Ovary (tissue), 9 donors: ENCODE measurements around the gene JAG2. TPM values are rescaled to one million over a fixed set of nuclear protein-coding genes. Genes with fewer than 3 reads are reported as not detected.

Experiments
- DNase-seq, 5 donors: peaks; one replicate each; pipeline ENCODE4 v3.0.0-alpha.2; 2019 to 2020
- H3K27ac ChIP-seq, 2 donors: fragments of 200-600 bp; one replicate each; pipeline versions ENCODE4 v1.5.1 to v1.8.0; 2019 to 2022
- H3K27me3 ChIP-seq: fragments of 200-600 bp; one replicate; pipeline ENCODE4 v1.8.0; 2022
- H3K36me3 ChIP-seq: fragments of 200-600 bp; sonication (generic); one replicate; pipeline ENCODE4 v1.5.1; 2019
- H3K4me1 ChIP-seq: one replicate; pipeline ENCODE4 v1.8.1; 2013; ENCODE audit warnings: mild to moderate bottlenecking, moderate library complexity; ENCODE audit not compliant: insufficient read depth
- H3K4me3 ChIP-seq: fragments of 200-600 bp; sonication (generic); one replicate; pipeline ENCODE4 v1.5.1; 2017
- H3K9me3 ChIP-seq, 2 donors: fragments of 200-600 bp in 1 of 2; sonication (generic) in 1 of 2; one replicate each; pipeline versions ENCODE4 v1.5.1 to v1.8.1; 2013 to 2019; ENCODE audit warnings: mild to moderate bottlenecking in 1 of 2, moderate library complexity in 1 of 2
- CTCF ChIP-seq, 3 donors: fragments of 450-650 bp in 2 of 3; fragments of 200-600 bp in 1 of 3; IDR thresholded peaks; one replicate each; pipeline versions ENCODE4 v1.5.1 to v1.8.0; 2016 to 2022; ENCODE audit warnings: antibody characterized with exemption in 3 of 3, mild to moderate bottlenecking in 1 of 3
- EP300 ChIP-seq: sonication (generic); formaldehyde crosslinking; IDR thresholded peaks from one replicate; pipeline ENCODE4 v1.6.1; 2017; ENCODE audit warnings: antibody characterized with exemption
- POLR2A ChIP-seq: fragments of 450-650 bp; IDR thresholded peaks from one replicate; pipeline ENCODE4 v1.6.1; 2017; ENCODE audit warnings: antibody characterized with exemption, mild to moderate bottlenecking, moderate library complexity
- WGBS, 3 donors: extraction: QIAGEN DNeasy Blood & Tissue Kit in 1 of 3; methylation state at CpG; one replicate each; pipeline versions ENCODE4 v1.1.5 to v1.1.7; 2013 to 2017; 5-methylcytosine and 5-hydroxymethylcytosine counted together
- intact Hi-C, 4 donors: fragments of 100-400 bp; cut with DNase I; formaldehyde crosslinking; loops; one replicate each; pipeline versions ENCODE4 v1.11.0 to v1.15.1; 2022 to 2023
- polyA plus RNA-seq, 2 donors: library from polyadenylated mRNA; stranded (reverse); fragments of 200-250 nt in 1 of 2; fragments of 350-450 nt in 1 of 2; fragmentation: Illumina TruSeq in 1 of 2; extraction: RNeasy Lipid Tissue Mini Kit (QIAGEN cat#74804) in 1 of 2; gene quantifications; one replicate each; pipeline ENCODE4 v1.2.3, GENCODE V29; 2013 to 2014
- total RNA-seq, 7 donors: library from RNA; depleted of rRNA in 2 of 7; stranded (reverse); fragments of >200 nt in 2 of 7; fragmentation: NEBNext Ultra II Directional in 3 of 7; extraction: Animal tissue kit (Norgen Biotek cat#: 25700) in 3 of 7; gene quantifications; one replicate each; pipeline versions ENCODE4 v1.1.0 to v1.2.4, GENCODE V29; 2016 to 2023
- donor health status: DM: no; HTN: no; CAD: no; lungs with moderate emphysema.
- donor health status: DM: no; HTN: no; CAD: no.
- donor health status: Bipolar disorder and iron deficiency.
- donor health status: DM: yes; HTN: yes; CAD: no.
- donor health status: DM: no; HTN: no; CAD: no.
- donor health status: DM: yes; HTN: yes; CAD: no.

The JAG2 gene
- total and polyA plus RNA-seq, 9 donors, result 0.78 to 10.2 (median 6.5) TPM

DNA sequence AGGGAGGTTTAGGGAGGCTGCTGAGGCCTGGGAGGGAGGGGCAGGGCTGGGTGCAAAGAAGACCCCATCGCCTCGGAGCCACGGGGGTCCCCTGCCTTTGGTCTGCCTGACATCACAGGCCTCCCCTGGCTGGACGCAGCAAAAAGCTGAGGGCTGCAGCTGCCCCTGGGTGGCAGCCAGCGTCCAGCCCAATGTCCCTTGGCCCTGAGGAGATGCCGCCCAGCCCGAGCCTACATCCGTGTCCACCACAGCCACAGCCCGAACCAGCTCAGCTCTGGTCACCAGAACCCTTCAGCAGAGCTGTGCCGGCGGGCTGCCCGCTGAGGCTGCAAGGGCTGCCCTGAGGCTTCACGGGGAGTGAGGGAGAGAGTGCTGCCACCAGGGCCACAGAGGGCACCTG lies 10.6 kb upstream of the JAG2 start:
- WGBS, 3 donors, result 86 to 92% (median 89%) methylated on average over 13 of the region's 13 CpGs
- TF ChIP-seq POLR2A, result no peak
- no peak for TF ChIP-seq EP300
- no peak for TF ChIP-seq CTCF (IDR thresholded peaks at IDR 0.05)
- DNase-seq, result no peak
- no peak overlapping the region for H3K27ac ChIP-seq
- no peaks in the 10 kb centered on the region for H3K27me3 ChIP-seq
- H3K9me3 ChIP-seq, result no peaks in the 10 kb centered on the region
- no peaks in the 10 kb centered on the region for H3K36me3 ChIP-seq
- no peak overlapping the region for H3K4me3 ChIP-seq
- peaks cover 2% of the 10 kb centered on the region for H3K4me1 ChIP-seq
- intact Hi-C loops, result no loop called here

- intact Hi-C loops, result no loop called here
- Histone ChIP-seq H3K9me3 (no peaks in the 10 kb centered on the region), H3K4me1 (peaks cover 2% of the 10 kb centered on the region), H3K27ac (no peak overlapping the region), H3K4me3 (no peak overlapping the region), H3K27me3 (no peaks in the 10 kb centered on the region), H3K36me3 (no peaks in the 10 kb centered on the region)
- no peak for TF ChIP-seq CTCF (IDR thresholded peaks at IDR 0.05)
- TF ChIP-seq POLR2A, result no peak
- no peak for TF ChIP-seq EP300
- no peak for DNase-seq
- WGBS, 3 donors, result 89 to 93% (median 92%) methylated on average over 11 of the region's 11 CpGs
Observed at GRCh38 chr14:105178868-105179140, 10.2 kb upstream of the JAG2 start.

DNA sequence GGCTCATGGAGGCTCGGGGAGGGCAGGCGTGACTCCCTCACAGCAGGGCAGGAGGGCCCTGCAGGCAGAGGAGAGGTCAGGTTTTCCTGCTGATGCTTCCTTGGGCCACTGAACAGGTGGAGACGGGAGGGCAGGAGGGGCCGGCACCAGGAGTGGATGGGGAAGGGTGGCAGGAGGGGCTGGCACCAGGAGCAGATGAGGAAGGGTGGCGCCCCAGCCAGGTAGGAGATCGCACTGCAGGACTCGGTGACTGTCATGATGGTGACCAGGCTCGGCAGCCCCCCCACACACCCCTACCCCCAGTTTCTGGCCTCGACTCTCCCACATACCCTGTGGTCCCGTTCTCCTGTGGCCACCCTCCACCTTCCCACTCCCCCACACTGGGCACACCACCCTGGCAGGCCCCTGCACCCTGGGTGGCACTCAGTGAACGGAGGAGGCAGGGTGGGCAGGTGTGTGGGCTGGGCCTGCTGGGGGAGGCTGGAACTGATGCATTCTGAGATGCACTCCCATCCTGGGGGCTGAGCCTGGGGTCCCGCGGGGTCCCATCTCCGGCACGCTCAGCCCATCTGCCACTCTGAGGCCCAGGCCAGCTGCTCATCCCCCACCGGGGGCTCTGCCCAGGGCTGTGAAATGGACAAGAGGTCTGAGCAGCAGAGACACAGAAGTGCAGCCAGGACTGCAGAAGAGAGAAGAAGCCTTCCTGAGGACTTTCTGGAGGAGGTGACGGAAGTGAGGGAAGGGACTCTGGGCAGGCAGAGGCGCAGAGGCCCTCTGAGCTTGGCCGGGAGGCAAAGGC lies 9.7 kb upstream of the JAG2 start:
- peaks cover 2% of the 10 kb centered on the region for H3K4me1 ChIP-seq
- TF ChIP-seq CTCF (IDR thresholded peaks at IDR 0.05) (no peak), EP300 (no peak), POLR2A (no peak)
- H3K9me3 ChIP-seq, result no peaks in the 10 kb centered on the region
- no peak overlapping the region for H3K27ac ChIP-seq
- no peak overlapping the region for H3K4me3 ChIP-seq
- WGBS, 3 donors, result 83 to 87% (median 86%) methylated on average over 19 of the region's 19 CpGs
- no peaks in the 10 kb centered on the region for H3K27me3 ChIP-seq
- no peaks in the 10 kb centered on the region for H3K36me3 ChIP-seq
- no peak for DNase-seq
- intact Hi-C loops, result no loop called here

DNA sequence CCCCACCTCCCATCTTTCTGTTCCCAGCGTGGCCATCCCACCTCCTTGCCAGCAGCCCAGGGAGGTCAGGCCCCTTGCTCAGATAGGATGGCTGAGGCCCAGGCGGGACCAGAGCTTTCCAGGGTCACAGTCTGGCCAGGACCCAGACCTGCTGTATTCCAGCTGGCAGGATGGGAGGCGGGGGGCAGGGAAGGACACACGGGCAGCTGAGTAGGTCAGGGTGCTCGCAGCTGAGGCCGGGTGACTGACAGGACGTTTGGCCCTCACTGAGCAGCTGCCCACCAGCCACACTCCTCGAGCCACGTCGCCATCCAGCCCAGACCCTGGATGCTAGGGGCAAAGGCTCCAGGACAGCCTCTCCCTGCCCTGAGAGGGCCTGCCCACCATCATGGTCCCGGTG lies 8.5 kb upstream of the JAG2 start:
- DNase-seq, result no peak
- intact Hi-C loops, result no loop called here

More for the DNA sequence above, 8.5 kb upstream of the JAG2 start:
- H3K36me3 ChIP-seq, result no peaks in the 10 kb centered on the region
- no peak for TF ChIP-seq CTCF (IDR thresholded peaks at IDR 0.05)
- no peak for TF ChIP-seq EP300
- no peak for TF ChIP-seq POLR2A
- 38 to 68% (median 58%) methylated on average over 8 to 11 of the region's 11 CpGs for WGBS, 3 donors
- H3K4me1 ChIP-seq, result peaks cover 2% of the 10 kb centered on the region
- no peak overlapping the region for H3K4me3 ChIP-seq
- H3K27me3 ChIP-seq, result no peaks in the 10 kb centered on the region
- no peak overlapping the region for H3K27ac ChIP-seq
- no peaks in the 10 kb centered on the region for H3K9me3 ChIP-seq
